H9 (cell line): ENCODE data around the gene ZNF98. TPM values are rescaled to one million over a fixed set of nuclear protein-coding genes. Genes with fewer than 3 reads are reported as not detected.

Experiments used
- DNase-seq: peaks from one replicate; pipeline ENCODE4 v3.0.0-alpha.2; 2017
- H2AFZ ChIP-seq: one replicate; pipeline ENCODE4 v1.6.1; 2013; ENCODE audit warnings: mild to moderate bottlenecking, low read length, control low read depth, moderate library complexity
- H2AK5ac ChIP-seq: 2 replicates; pipeline ENCODE4 v1.6.1; 2013; ENCODE audit warnings: low read length, control low read depth, mixed read lengths; ENCODE audit not compliant: insufficient read length
- H2BK120ac ChIP-seq: one replicate; pipeline ENCODE4 v1.6.1; 2013; ENCODE audit warnings: low read depth, mild to moderate bottlenecking, low read length, control low read depth, inconsistent platforms; ENCODE audit not compliant: poor library complexity, severe bottlenecking
- H2BK12ac ChIP-seq: 2 replicates; pipeline ENCODE4 v1.6.1; 2013; ENCODE audit warnings: low read length, control low read depth, mixed read lengths, low read depth; ENCODE audit not compliant: insufficient read length
- H2BK15ac ChIP-seq: 2 replicates; pipeline ENCODE4 v1.6.1; 2013; ENCODE audit warnings: low read depth, low read length, control low read depth
- H2BK20ac ChIP-seq: one replicate; pipeline ENCODE4 v1.6.1; 2013; ENCODE audit warnings: low read depth, mild to moderate bottlenecking, low read length, control low read depth, inconsistent platforms; ENCODE audit not compliant: poor library complexity, severe bottlenecking
- H2BK5ac ChIP-seq: 2 replicates; pipeline ENCODE4 v1.6.1; 2013; ENCODE audit warnings: low read length, control low read depth, mixed read lengths; ENCODE audit not compliant: insufficient read length
- H3K14ac ChIP-seq: 2 replicates; pipeline ENCODE4 v1.6.1; 2013; ENCODE audit warnings: low read length, control low read depth; ENCODE audit not compliant: insufficient read depth
- H3K18ac ChIP-seq: 2 replicates; pipeline ENCODE4 v1.6.1; 2013; ENCODE audit warnings: low read depth, mild to moderate bottlenecking, mixed read lengths, low read length, control low read depth; ENCODE audit not compliant: insufficient read length
- H3K23ac ChIP-seq: 2 replicates; pipeline ENCODE4 v1.6.1; 2013; ENCODE audit warnings: low read length, control low read depth, mixed read lengths, low read depth; ENCODE audit not compliant: insufficient read length
- H3K23me2 ChIP-seq: 2 replicates; pipeline ENCODE4 v1.6.1; 2013; ENCODE audit warnings: low read depth, mild to moderate bottlenecking, mixed read lengths, low read length, control low read depth; ENCODE audit not compliant: insufficient read length, poor library complexity, severe bottlenecking
- H3K27ac ChIP-seq: 2 replicates; pipeline ENCODE4 v1.5.1; 2013; ENCODE audit warnings: low read length, control low read depth, mixed read lengths, low read depth; ENCODE audit not compliant: insufficient read length
- H3K27me3 ChIP-seq: 2 replicates; pipeline ENCODE4 v1.6.1; 2013; ENCODE audit warnings: low read length, control low read depth, inconsistent platforms; ENCODE audit not compliant: insufficient read depth
- H3K4ac ChIP-seq: 2 replicates; pipeline ENCODE4 v1.6.1; 2013; ENCODE audit warnings: low read depth, mild to moderate bottlenecking, control low read depth, inconsistent platforms, low read length, moderate library complexity
- H3K4me1 ChIP-seq: 2 replicates; pipeline ENCODE4 v1.6.1; 2013; ENCODE audit warnings: low read length, control low read depth, inconsistent platforms; ENCODE audit not compliant: insufficient read depth
- H3K4me2 ChIP-seq: 2 replicates; pipeline ENCODE4 v1.6.1; 2013; ENCODE audit warnings: low read length, control low read depth, mixed read lengths; ENCODE audit not compliant: insufficient read length, insufficient read depth
- H3K56ac ChIP-seq: 2 replicates; pipeline ENCODE4 v1.6.1; 2013; ENCODE audit warnings: low read depth, mild to moderate bottlenecking, mixed read lengths, low read length, control low read depth; ENCODE audit not compliant: insufficient read length
- H3K79me1 ChIP-seq: 2 replicates; pipeline ENCODE4 v1.6.1; 2013; ENCODE audit warnings: low read depth, mild to moderate bottlenecking, moderate library complexity, low read length, control low read depth, inconsistent platforms; ENCODE audit not compliant: insufficient read depth, poor library complexity, severe bottlenecking
- H3K79me2 ChIP-seq: 2 replicates; pipeline ENCODE4 v1.6.1; 2013; ENCODE audit warnings: low read length, control low read depth, inconsistent platforms; ENCODE audit not compliant: insufficient read depth
- H3K9ac ChIP-seq: 2 replicates; pipeline ENCODE4 v1.6.1; 2013; ENCODE audit warnings: low read length, control low read depth, mixed read lengths; ENCODE audit not compliant: insufficient read length; ENCODE audit errors: extremely low read depth
- H3K9me3 ChIP-seq: one replicate; pipeline ENCODE4 v1.6.1; 2013; ENCODE audit warnings: low read depth, low read length, inconsistent platforms; ENCODE audit not compliant: control insufficient read depth
- H3T11ph ChIP-seq: one replicate; pipeline ENCODE4 v1.6.1; 2013; ENCODE audit warnings: mild to moderate bottlenecking, low read length, control low read depth, inconsistent platforms
- H4K20me1 ChIP-seq: one replicate; pipeline ENCODE4 v1.6.1; 2013; ENCODE audit not compliant: control insufficient read depth, insufficient read length, insufficient read depth
- H4K5ac ChIP-seq: 2 replicates; pipeline ENCODE4 v1.6.1; 2013; ENCODE audit warnings: low read depth, mild to moderate bottlenecking, mixed read lengths, low read length, control low read depth; ENCODE audit not compliant: insufficient read length
- H4K8ac ChIP-seq: replicated peaks from 2 replicates; pipeline ENCODE4 v1.6.1; 2013; ENCODE audit warnings: low read length, control low read depth, mixed read lengths, low read depth; ENCODE audit not compliant: insufficient read length
- H4K91ac ChIP-seq: 2 replicates; pipeline ENCODE4 v1.6.1; 2013; ENCODE audit warnings: low read depth, mild to moderate bottlenecking, moderate library complexity, mixed read lengths, low read length, control low read depth; ENCODE audit not compliant: insufficient read length
- H3K27ac Mint-ChIP-seq, 3 experiments: 2 replicates in 2 of 3; 3 replicates in 1 of 3; pipeline ENCODE4 v1.8.0; 2020 to 2021; ENCODE audit warnings: mixed read lengths in 3 of 3, mild to moderate bottlenecking in 1 of 3, moderate library complexity in 1 of 3
- H3K27me3 Mint-ChIP-seq: 2 replicates; pipeline ENCODE4 v1.8.0; 2021; ENCODE audit warnings: low read depth, mild to moderate bottlenecking, moderate library complexity, mixed read lengths
- H3K36me3 Mint-ChIP-seq, 3 experiments: 2 replicates in 2 of 3; 3 replicates in 1 of 3; pipeline ENCODE4 v1.8.0; 2020 to 2021; ENCODE audit warnings: low read depth in 3 of 3, mixed read lengths in 3 of 3; ENCODE audit not compliant: insufficient read depth in 1 of 3
- H3K4me1 Mint-ChIP-seq, 2 experiments: 2 replicates each; pipeline ENCODE4 v1.8.0; 2020; ENCODE audit warnings: mixed read lengths in 2 of 2
- H3K4me3 Mint-ChIP-seq, 2 experiments: 2 replicates in 1 of 2; 3 replicates in 1 of 2; pipeline ENCODE4 v1.8.0; 2020 to 2021; ENCODE audit warnings: mild to moderate bottlenecking in 2 of 2, mixed read lengths in 2 of 2, moderate library complexity in 1 of 2
- H3K9me3 Mint-ChIP-seq, 2 experiments: 2 replicates in 1 of 2; 3 replicates in 1 of 2; pipeline ENCODE4 v1.8.0; 2020; ENCODE audit warnings: mild to moderate bottlenecking in 2 of 2, mixed read lengths in 2 of 2, moderate library complexity in 1 of 2
- CTCF ChIP-seq: fragments of 200-600 bp; sonication (generic); conservative IDR thresholded peaks from 3 replicates; pipeline ENCODE4 v1.8.0; 2021; ENCODE audit warnings: antibody characterized with exemption, mild to moderate bottlenecking
- WGBS: extraction: QIAGEN DNeasy Blood & Tissue Kit; methylation state at CpG from one replicate; pipeline ENCODE4 v1.1.7; 2013; ENCODE audit warnings: missing lambda C conversion rate, low lambda C conversion rate, mixed read lengths; ENCODE audit not compliant: insufficient read length; ENCODE audit errors: extremely low coverage; 5-methylcytosine and 5-hydroxymethylcytosine counted together
- total RNA-seq: library from RNA; stranded (reverse); gene quantifications from 2 replicates; pipeline ENCODE4 v1.2.1, GENCODE V29; 2021

The ZNF98 gene
- total RNA-seq, 1 experiment from 2014 or later: not detected

GRCh38 chr19:22427547-22427946 lies 5.4 kb upstream of the ZNF98 start:
- no peak overlapping the region for H3K23ac ChIP-seq
- no peak overlapping the region for H4K5ac ChIP-seq
- no peak overlapping the region for H3K4ac ChIP-seq
- no peak overlapping the region for H3K9ac ChIP-seq
- DNase-seq: no peak
- no peaks in the 10 kb centered on the region for H3K79me2 ChIP-seq
- H2BK15ac ChIP-seq: no peak overlapping the region
- H2AFZ ChIP-seq: no peak overlapping the region
- H2BK5ac ChIP-seq: no peak overlapping the region
- no CpG with 5 or more reads among the region's 19 CpGs for WGBS
- H4K8ac ChIP-seq: no peak overlapping the region
- H2BK20ac ChIP-seq: no peak overlapping the region
- no peak for TF ChIP-seq CTCF
- Mint-ChIP-seq H3K27me3 (no peaks in the 10 kb centered on the region; the same call in 1 of the 2 replicates), H3K4me1 (no peaks in the 10 kb centered on the region), H3K36me3 (peaks cover 0 to 11% (median 9%) of the 10 kb centered on the region in 3 experiments; a peak in 4 of 7 replicates), H3K4me3 (no peak overlapping the region), H3K9me3 (peaks cover 76 to 86% of the 10 kb centered on the region in 2 experiments), H3K27ac (no peak overlapping the region)
- peaks cover 83% of the 10 kb centered on the region for H3K9me3 ChIP-seq
- no peaks in the 10 kb centered on the region for H4K20me1 ChIP-seq
- no peak overlapping the region for H3K18ac ChIP-seq
- no peak overlapping the region for H2AK5ac ChIP-seq
- H3K4me2 ChIP-seq: no peak overlapping the region
- H3K23me2 ChIP-seq: no peaks in the 10 kb centered on the region
- H2BK120ac ChIP-seq: no peak overlapping the region
- H3K14ac ChIP-seq: no peak overlapping the region
- no peak overlapping the region for H4K91ac ChIP-seq
- H3K27ac ChIP-seq: no peak overlapping the region
- no peak overlapping the region for H3T11ph ChIP-seq
- no peaks in the 10 kb centered on the region for H3K27me3 ChIP-seq
- H2BK12ac ChIP-seq: no peak overlapping the region
- H3K79me1 ChIP-seq: no peaks in the 10 kb centered on the region
- H3K4me1 ChIP-seq: no peaks in the 10 kb centered on the region
- no peak overlapping the region for H3K56ac ChIP-seq
